Psoas muscle (tissue), 8 donors: ENCODE results near the gene MOV10L1. TPM values are rescaled to one million over a fixed set of nuclear protein-coding genes. Genes with fewer than 3 reads are reported as not detected.

Experiments
- ATAC-seq, 4 donors: fragments of 200-7000 bp; cut with Tn5 transposase; one replicate each; pipeline ENCODE4 v1.9.1; 2020; ENCODE audit warnings: moderate library complexity in 3 of 4, mild to moderate bottlenecking in 2 of 4
- DNase-seq, 2 donors: peaks; one replicate each; pipeline ENCODE4 v3.0.0-alpha.2; 2020
- H3K27ac ChIP-seq: fragments of 200-600 bp; one replicate; pipeline ENCODE4 v1.8.0; 2022
- H3K27me3 ChIP-seq, 3 donors: fragments of 200-600 bp in 1 of 3; one replicate each; pipeline versions ENCODE4 v1.6.1 to v1.8.0; 2013 to 2022; ENCODE audit warnings: low read length in 2 of 3, mild to moderate bottlenecking in 2 of 3, moderate library complexity in 1 of 3; ENCODE audit not compliant: insufficient read depth in 3 of 3
- H3K36me3 ChIP-seq, 2 donors: fragments of 200-600 bp in 1 of 2; one replicate each; pipeline versions ENCODE4 v1.6.1 to v1.8.0; 2013 to 2022; ENCODE audit warnings: low read depth in 1 of 2, mild to moderate bottlenecking in 1 of 2, moderate library complexity in 1 of 2; ENCODE audit not compliant: insufficient read depth in 1 of 2
- H3K4me1 ChIP-seq: fragments of 200-600 bp; one replicate; pipeline ENCODE4 v1.8.0; 2022
- H3K4me3 ChIP-seq: fragments of 200-600 bp; one replicate; pipeline ENCODE4 v1.8.0; 2022; ENCODE audit warnings: mild to moderate bottlenecking
- H3K9me3 ChIP-seq: fragments of 200-600 bp; one replicate; pipeline ENCODE4 v1.8.0; 2022
- WGBS, 3 donors: extraction: QIAGEN DNeasy Blood & Tissue Kit; methylation state at CpG; one replicate each; pipeline versions ENCODE4 v1.1.6 to v1.1.7; 2013; 5-methylcytosine and 5-hydroxymethylcytosine counted together
- intact Hi-C, 2 donors: fragments of 100-400 bp; cut with DNase I; formaldehyde crosslinking; loops; one replicate each; pipeline versions ENCODE4 v1.11.0 to v1.14.2; 2022
- polyA plus RNA-seq, 3 donors: library from polyadenylated mRNA; stranded (reverse); fragments of 200-250 nt; gene quantifications; one replicate each; pipeline ENCODE4 v1.2.3, GENCODE V29; 2013
- total RNA-seq, 4 donors: library from RNA; stranded (reverse); fragmentation: NEBNext Ultra II Directional in 2 of 4; extraction: Animal tissue kit (Norgen Biotek cat#: 25700) in 2 of 4; gene quantifications; one replicate each; pipeline versions ENCODE4 v1.2.1 to v1.2.4, GENCODE V29; 2021 to 2023
- TF ChIP-seq, protein P1 (sequence below): fragments of 200-600 bp; IDR thresholded peaks from one replicate; pipeline ENCODE4 v1.8.0; 2022; ENCODE audit warnings: antibody characterized with exemption
- donor health status: healthy with polysubstance abuse.
- donor health status: DM: no; HTN: no; CAD: no; lungs with moderate emphysema.
- donor health status: Bipolar disorder and iron deficiency.
- donor health status: healthy.
- donor health status: DM: yes; HTN: yes; CAD: no.
- donor health status: DM: no; HTN: no; CAD: no.
- donor health status: DM: no; HTN: no; CAD: no.
- donor health status: DM: yes; HTN: yes; CAD: no.

Gene MOV10L1
- total and polyA plus RNA-seq, 7 donors: 0.05 to 0.39 (median 0.07) TPM; not detected in 4

DNA sequence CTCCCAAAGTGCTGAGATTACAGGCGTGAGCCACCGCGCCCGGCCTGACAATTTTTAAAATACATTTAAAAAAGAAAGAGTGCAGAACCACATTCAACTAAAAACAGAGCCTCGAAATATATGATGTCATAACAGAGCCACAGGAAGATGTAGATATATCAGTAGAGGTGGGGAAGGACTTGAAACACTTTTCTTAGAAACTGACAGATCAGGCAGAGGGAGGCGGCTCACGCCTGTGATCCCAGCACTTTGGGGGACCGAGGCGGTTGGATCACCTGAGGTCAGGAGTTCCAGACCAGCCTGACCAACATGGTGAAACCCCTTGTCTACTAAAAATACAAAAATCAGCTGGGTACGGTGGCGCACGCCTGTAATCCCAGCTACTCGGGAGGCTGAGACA is 11.6 kb upstream of the MOV10L1 start:
- intact Hi-C loops: no loop called here
- no peak overlapping the region for H3K27ac ChIP-seq
- no peaks in the 10 kb centered on the region for H3K9me3 ChIP-seq
- WGBS, 3 donors: 94 to 95% (median 94%) methylated on average over 13 of the region's 13 CpGs
- H3K4me3 ChIP-seq: no peak overlapping the region
- ATAC-seq (no peak), DNase-seq (no peak)
- H3K36me3 ChIP-seq: no peaks in the 10 kb centered on the region
- H3K4me1 ChIP-seq: no peaks in the 10 kb centered on the region
- peaks cover 0 to 26% (median 1%) of the 10 kb centered on the region in 3 donors for H3K27me3 ChIP-seq
- TF ChIP-seq, protein P1, sequence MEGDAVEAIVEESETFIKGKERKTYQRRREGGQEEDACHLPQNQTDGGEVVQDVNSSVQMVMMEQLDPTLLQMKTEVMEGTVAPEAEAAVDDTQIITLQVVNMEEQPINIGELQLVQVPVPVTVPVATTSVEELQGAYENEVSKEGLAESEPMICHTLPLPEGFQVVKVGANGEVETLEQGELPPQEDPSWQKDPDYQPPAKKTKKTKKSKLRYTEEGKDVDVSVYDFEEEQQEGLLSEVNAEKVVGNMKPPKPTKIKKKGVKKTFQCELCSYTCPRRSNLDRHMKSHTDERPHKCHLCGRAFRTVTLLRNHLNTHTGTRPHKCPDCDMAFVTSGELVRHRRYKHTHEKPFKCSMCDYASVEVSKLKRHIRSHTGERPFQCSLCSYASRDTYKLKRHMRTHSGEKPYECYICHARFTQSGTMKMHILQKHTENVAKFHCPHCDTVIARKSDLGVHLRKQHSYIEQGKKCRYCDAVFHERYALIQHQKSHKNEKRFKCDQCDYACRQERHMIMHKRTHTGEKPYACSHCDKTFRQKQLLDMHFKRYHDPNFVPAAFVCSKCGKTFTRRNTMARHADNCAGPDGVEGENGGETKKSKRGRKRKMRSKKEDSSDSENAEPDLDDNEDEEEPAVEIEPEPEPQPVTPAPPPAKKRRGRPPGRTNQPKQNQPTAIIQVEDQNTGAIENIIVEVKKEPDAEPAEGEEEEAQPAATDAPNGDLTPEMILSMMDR: no peak

DNA sequence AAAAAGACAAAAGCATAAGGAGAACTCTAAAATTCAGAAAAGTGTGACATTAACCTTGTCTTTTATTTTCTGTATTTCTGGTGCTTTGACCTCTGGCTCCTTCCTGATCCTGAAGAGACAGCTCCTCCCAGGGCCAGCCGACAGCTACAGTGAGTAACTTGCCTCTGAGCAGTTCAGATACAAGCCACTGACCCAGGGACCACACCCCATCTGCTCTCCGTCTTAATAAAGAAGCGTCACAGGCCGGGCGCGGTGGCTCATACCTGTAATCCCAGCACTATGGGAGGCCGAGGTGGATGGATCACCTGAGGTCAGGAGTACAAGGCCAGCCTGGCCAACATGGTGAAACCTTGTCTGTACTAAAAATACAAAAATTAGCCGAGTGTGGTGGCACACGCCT is 11.0 kb upstream of the MOV10L1 start:
- intact Hi-C loops: no loop called here
- H3K4me3 ChIP-seq: no peak overlapping the region
- no peak for ATAC-seq
- no peak for DNase-seq
- TF ChIP-seq, protein P1: no peak
- H3K27ac ChIP-seq: no peak overlapping the region
- no peaks in the 10 kb centered on the region for H3K36me3 ChIP-seq
- WGBS, 3 donors: 80 to 88% (median 81%) methylated on average over 9 of the region's 9 CpGs
- H3K9me3 ChIP-seq: no peaks in the 10 kb centered on the region
- H3K4me1 ChIP-seq: no peaks in the 10 kb centered on the region
- peaks cover 0 to 30% (median 3%) of the 10 kb centered on the region in 3 donors for H3K27me3 ChIP-seq

DNA sequence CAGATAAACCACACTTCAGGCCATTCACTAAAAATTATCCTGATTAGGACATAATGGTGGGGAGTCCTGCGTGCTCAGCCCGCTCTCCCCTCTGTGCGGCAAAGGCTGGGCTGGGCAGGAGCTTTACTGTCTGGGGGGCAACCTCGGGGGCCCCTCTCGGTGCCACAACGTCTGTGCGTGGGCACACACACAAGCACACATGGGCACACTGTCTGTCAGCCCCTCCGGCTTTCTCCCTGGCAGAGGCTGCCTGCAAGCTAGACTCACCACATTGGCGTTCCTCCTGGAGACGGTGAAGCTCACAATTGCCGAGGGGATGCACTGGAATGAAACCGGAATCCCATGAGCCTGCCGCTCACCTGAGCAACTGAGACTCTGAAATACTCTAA is 9.7 kb upstream of the MOV10L1 start:
- intact Hi-C loops: no loop called here
- ATAC-seq (no peak), DNase-seq (no peak)
- TF ChIP-seq, protein P1: no peak
- Histone ChIP-seq H3K36me3 (no peaks in the 10 kb centered on the region), H3K27ac (no peak overlapping the region), H3K9me3 (no peaks in the 10 kb centered on the region), H3K27me3 (peaks cover 0 to 38% (median 6%) of the 10 kb centered on the region in 3 donors), H3K4me1 (no peaks in the 10 kb centered on the region), H3K4me3 (no peak overlapping the region)
- 70 to 78% (median 74%) methylated on average over 13 of the region's 13 CpGs for WGBS, 3 donors

DNA sequence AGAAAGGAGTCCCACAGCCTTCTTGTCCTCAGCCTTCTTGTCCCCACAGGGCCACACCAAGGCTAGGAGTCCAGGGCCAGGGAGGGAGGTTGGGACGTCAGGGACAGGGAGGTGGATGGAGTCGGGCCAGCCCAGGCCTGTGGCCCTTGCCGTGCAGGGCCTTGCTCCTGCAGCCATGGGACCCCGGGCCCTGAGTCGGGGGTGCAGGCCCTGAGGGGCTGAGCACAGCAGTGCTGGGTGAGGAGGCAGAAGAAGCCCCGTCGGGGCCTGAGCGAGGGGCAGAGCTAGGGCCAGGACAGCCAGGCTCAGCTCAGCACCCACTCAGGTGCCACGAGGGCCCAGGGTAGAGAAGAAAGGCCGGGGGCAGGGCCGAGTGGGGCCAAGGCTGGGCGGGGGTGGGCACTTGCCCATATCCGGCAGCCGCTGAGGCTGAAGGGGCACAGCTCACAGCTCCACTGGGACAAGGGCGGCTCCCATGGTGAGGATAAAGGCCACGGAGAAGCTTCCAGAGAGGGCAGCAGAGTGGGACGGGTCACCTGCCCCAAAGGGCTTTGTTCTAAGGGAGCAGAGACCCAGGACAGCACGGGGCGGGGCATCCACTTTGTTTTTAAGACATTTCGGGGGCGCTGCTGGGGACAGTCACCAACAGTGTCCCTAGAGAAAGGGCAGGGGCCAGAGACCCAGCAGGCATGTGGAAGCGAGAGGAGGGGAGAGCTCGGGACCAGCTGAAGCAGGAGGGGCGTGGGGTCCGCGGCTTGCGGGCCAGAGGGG is 8.2 kb upstream of the MOV10L1 start:
- DNase-seq (no peak), ATAC-seq (no peak)
- TF ChIP-seq, protein P1: no peak
- 83 to 84% (median 84%) methylated on average over 25 to 27 of the region's 27 CpGs for WGBS, 3 donors
- H3K9me3 ChIP-seq: no peaks in the 10 kb centered on the region
- H3K27me3 ChIP-seq: peaks cover 0 to 38% (median 6%) of the 10 kb centered on the region in 3 donors
- no peak overlapping the region for H3K4me3 ChIP-seq
- no peaks in the 10 kb centered on the region for H3K36me3 ChIP-seq
- H3K27ac ChIP-seq: no peak overlapping the region
- no peaks in the 10 kb centered on the region for H3K4me1 ChIP-seq
- intact Hi-C loops: no loop called here
